ENCODE results near the gene SCN2B.
"Not testable (repeated sequence)": the region's sequence is repeated elsewhere in the genome, so short reads cannot be mapped to it uniquely, and the experiment has no call there.

Gene SCN2B

GRCh38 chr11:118205606-118206378, 29.4 kb upstream of the SCN2B start:
- no peak for FAIRE-seq

- FAIRE-seq, result no peak
Measured at GRCh38 chr11:118202599-118203422, 26.4 kb upstream of the SCN2B start.

GRCh38 chr11:118201966-118202365, 25.5 kb upstream of the SCN2B start:
- no peak for FAIRE-seq

- no peak for FAIRE-seq
Measured at GRCh38 chr11:118200901-118201680, 24.7 kb upstream of the SCN2B start.

GRCh38 chr11:118200497-118200896, 24.1 kb upstream of the SCN2B start:
- FAIRE-seq, result no peak

GRCh38 chr11:118199135-118199534, 22.7 kb upstream of the SCN2B start:
- no peak for FAIRE-seq

GRCh38 chr11:118198370-118198769, 21.9 kb upstream of the SCN2B start:
- no peak for FAIRE-seq

GRCh38 chr11:118194835-118195627, 18.6 kb upstream of the SCN2B start:
- no peak for FAIRE-seq

GRCh38 chr11:118193910-118194566, 17.6 kb upstream of the SCN2B start:
- FAIRE-seq, result no peak

- FAIRE-seq, result not testable (repeated sequence)
Measured at GRCh38 chr11:118192817-118193216, 16.4 kb upstream of the SCN2B start.

- not testable (repeated sequence) for FAIRE-seq
Measured at GRCh38 chr11:118190942-118191506, 14.6 kb upstream of the SCN2B start.

GRCh38 chr11:118186346-118187107, 10.1 kb upstream of the SCN2B start:
- FAIRE-seq, result no peak

GRCh38 chr11:118184784-118185579, 8.5 kb upstream of the SCN2B start:
- FAIRE-seq, result no peak

GRCh38 chr11:118183691-118184090, 7.3 kb upstream of the SCN2B start:
- FAIRE-seq, result not testable (repeated sequence)

- no peak for FAIRE-seq
Measured at GRCh38 chr11:118180300-118180703, 3.9 kb upstream of the SCN2B start.

GRCh38 chr11:118176778-118177134, 317 bp upstream of the SCN2B start:
- FAIRE-seq, result no peak

GRCh38 chr11:118175031-118175992, 1.1 kb downstream of the SCN2B start:
- no peak for FAIRE-seq

GRCh38 chr11:118174006-118174567, 2.4 kb downstream of the SCN2B start:
- FAIRE-seq, result no peak

Measured in A204.1 (cell line).